ENCODE measurements around the gene MTRF1. TPM values are rescaled to one million over a fixed set of nuclear protein-coding genes. Genes with fewer than 3 reads are reported as not detected.

The MTRF1 gene
- total and polyA plus RNA-seq, 9 of the 15 experiments (the other 6 are each of a cell fraction or from before 2014, with no cell fraction given): 12.5 to 33.7 (median 20.1) TPM

GRCh38 chr13:41282129-41282571, 18.8 kb upstream of the MTRF1 start:
- H4K20me1 ChIP-seq (replicated peaks; ENCODE audit: control insufficient read depth, insufficient read depth, low read length): no peaks in the 10 kb centered on the region
- no peaks in the 10 kb centered on the region; a peak in 1 of 5 replicates for H3K27me3 ChIP-seq (ENCODE audit: control insufficient read depth in 2 of 2, insufficient read depth in 2 of 2, low read length in 2 of 2)
- H3K9me3 ChIP-seq (replicated peaks; ENCODE audit: control insufficient read depth, insufficient read depth, low read depth, low read length): no peaks in the 10 kb centered on the region
- no peaks in the 10 kb centered on the region for H3K36me3 ChIP-seq (ENCODE audit: control insufficient read depth, insufficient read depth, low read length)
- CTCF ChIA-PET (ENCODE audit: low intra/inter-chr PET ratio): no interaction called here
- no peak overlapping the region for H3K4me3 ChIP-seq
- in situ Hi-C loops (cut with MboI): no loop called here
- no TSS peak for BruUV-seq (replicated peaks)
- no peak overlapping the region for H2AFZ ChIP-seq (ENCODE audit: low read depth, low read length)
- FAIRE-seq: no peak
- no peaks in the 10 kb centered on the region; a peak in 1 of 5 replicates for H3K4me1 ChIP-seq (replicated peaks in 1 of 2; ENCODE audit: control insufficient read depth in 2 of 2, insufficient read depth in 2 of 2, low read length in 2 of 2)
- POLR2A ChIA-PET: interaction anchor here (0.6 kb wide), 1 partner anchor 19 kb away, joined by 3 read pairs; no protein-coding TSS in a partner anchor
- no peaks in the 10 kb centered on the region for H3K79me2 ChIP-seq (ENCODE audit: control insufficient read depth, insufficient read depth, low read length)
- no peak overlapping the region for H3K4me2 ChIP-seq (ENCODE audit: insufficient read depth, low read length)
- no peak for ATAC-seq
- no peak for DNase-seq (ENCODE audit: extremely low read depth in 1 of 4, low spot score in 3 of 4)
- H3K9ac ChIP-seq (ENCODE audit: insufficient read depth in 1 of 2, low read depth in 2 of 2, low read length in 2 of 2): no peak overlapping the region
- 16% methylated on average over 4 of the region's 5 CpGs for WGBS (ENCODE audit: insufficient coverage, low coverage, missing lambda C conversion rate)
- H3K9me1 ChIP-seq (ENCODE audit: control insufficient read depth, insufficient read depth, low read length): no peaks in the 10 kb centered on the region
- intact Hi-C loops (cut with micrococcal nuclease): no loop called here
- H3K27ac ChIP-seq (ENCODE audit: extremely low read depth, low read depth, low read length): no peak overlapping the region
- no peak for TF ChIP-seq RAD21 (CRISPR knock-in tag; conservative IDR thresholded peaks at IDR 0.05 in 1 of 2, IDR thresholded peaks at IDR 0.05 in 1 of 2)
- TF ChIP-seq NEUROD1 (IDR thresholded peaks at IDR 0.05; ENCODE audit: borderline replicate concordance, low read depth, low read length, partially characterized antibody): no peak
- no peak for TF ChIP-seq ZHX1 (conservative IDR thresholded peaks at IDR 0.05; ENCODE audit: low read length)
- no peak for TF ChIP-seq ESRRB (CRISPR knock-in tag; IDR thresholded peaks at IDR 0.05; ENCODE audit: borderline replicate concordance)
- TF ChIP-seq ESRRA (IDR thresholded peaks at IDR 0.05; ENCODE audit: borderline replicate concordance, low read depth): no peak
- TF ChIP-seq PRDM10 (IDR thresholded peaks at IDR 0.05; ENCODE audit: partially characterized antibody): no peak
- TF ChIP-seq TCF3 (CRISPR knock-in tag; IDR thresholded peaks at IDR 0.05): no peak
- no peak for TF ChIP-seq SP2 (IDR thresholded peaks at IDR 0.05; ENCODE audit: extremely low read depth, low read depth, low read length, poor library complexity, severe bottlenecking)
- TF ChIP-seq ZNF23 (CRISPR knock-in tag; IDR thresholded peaks at IDR 0.05): no peak
- no peak for TF ChIP-seq CEBPB (tag; IDR thresholded peaks at IDR 0.05)
- no peak for TF ChIP-seq ELK3 (CRISPR knock-in tag; IDR thresholded peaks at IDR 0.05)
- TF ChIP-seq DDX20 (tag; IDR thresholded peaks at IDR 0.05; ENCODE audit: low read depth): no peak
- no peak for TF ChIP-seq POLR2H (tag; IDR thresholded peaks at IDR 0.05; ENCODE audit: low read depth)
- TF ChIP-seq CCAR2 (IDR thresholded peaks at IDR 0.05; ENCODE audit: low read depth, low read length): no peak
- TF ChIP-seq ZNF445 (CRISPR knock-in tag; IDR thresholded peaks at IDR 0.05; ENCODE audit: low read depth): no peak
- no peak for TF ChIP-seq STAT5B (CRISPR knock-in tag; IDR thresholded peaks at IDR 0.05)
